GM12878 (cell line): ENCODE results near the gene TPPP3. TPM values are rescaled to one million over a fixed set of nuclear protein-coding genes. Genes with fewer than 3 reads are reported as not detected.

Source experiments
- ATAC-seq: fragments of 200-7000 bp; cut with Tn5 transposase; 3 replicates; pipeline ENCODE4 v1.9.1; 2020; ENCODE audit warnings: mild to moderate bottlenecking, moderate library complexity
- BruUV-seq: library from RNA; stranded (reverse); fragments of 400-500 nt; replicated peaks from 2 replicates; lab custom pipeline; 2021; lab: Mats Ljungman, UMichigan
- CTCF ChIA-PET: fragments of 300-600 bp; sonication (Branson Sonifier 250); formaldehyde crosslinking; extraction: SDS; loops from one replicate; lab custom pipeline; 2021; ENCODE audit warnings: inconsistent platforms; lab: Yijun Ruan, JAX
- POLR2A ChIA-PET: fragments of 350-600 bp; formaldehyde crosslinking; extraction: SDS; loops from one replicate; lab custom pipeline; 2021; ENCODE audit warnings: inconsistent platforms; lab: Charles Lee
- RAD21 ChIA-PET: fragments of 300-600 bp; sonication (Branson Sonifier 250); formaldehyde crosslinking; loops from one replicate; lab custom pipeline; 2023; ENCODE audit warnings: antibody characterized with exemption; ENCODE audit not compliant: unreplicated experiment; lab: Charles Lee
- SMC1A ChIA-PET: fragments of 300-600 bp; sonication (Branson Sonifier 250); formaldehyde crosslinking; loops from one replicate; lab custom pipeline; 2023; ENCODE audit not compliant: unreplicated experiment, uncharacterized antibody; lab: Charles Lee
- DNase-seq: peaks from one replicate; pipeline ENCODE4 v3.0.0-alpha.2; 2011; ENCODE audit warnings: low read depth, low spot score
- FAIRE-seq: peaks from 3 replicates; lab custom pipeline; 2011; peaks lifted over from hg19 to GRCh38; lab: Jason Lieb, UNC
- H2AFZ ChIP-seq: 2 replicates; pipeline ENCODE4 v1.6.0; 2011; ENCODE audit warnings: low read depth, low read length, control low read depth; ENCODE audit not compliant: control insufficient read depth
- H3K27ac ChIP-seq: 2 replicates; pipeline ENCODE4 v1.5.1; 2011; ENCODE audit warnings: control low read depth; ENCODE audit not compliant: control insufficient read depth, insufficient read depth
- H3K27me3 ChIP-seq, 2 experiments: replicated peaks in 1 of 2; 2 replicates each; pipeline versions ENCODE4 v1.6.0 to v1.6.1; 2011; ENCODE audit warnings: low read length in 1 of 2; ENCODE audit not compliant: control insufficient read depth in 2 of 2, insufficient read depth in 2 of 2
- H3K36me3 ChIP-seq, 2 experiments: 2 replicates each; pipeline ENCODE4 v1.5.1; 2011; ENCODE audit warnings: low read length in 1 of 2; ENCODE audit not compliant: control insufficient read depth in 2 of 2, insufficient read depth in 2 of 2
- H3K4me1 ChIP-seq: 2 replicates; pipeline ENCODE4 v1.6.1; 2011; ENCODE audit warnings: mild to moderate bottlenecking, low read length, moderate library complexity, mixed read lengths; ENCODE audit not compliant: control insufficient read depth, insufficient read depth
- H3K4me2 ChIP-seq: 2 replicates; pipeline ENCODE4 v1.6.0; 2011; ENCODE audit warnings: control low read depth; ENCODE audit not compliant: control insufficient read depth, insufficient read depth
- H3K4me3 ChIP-seq: fragments of 200-600 bp; sonication (generic); 2 replicates; pipeline ENCODE4 v1.5.1; 2016
- H3K79me2 ChIP-seq: 2 replicates; pipeline ENCODE4 v1.6.0; 2011; ENCODE audit warnings: low read length; ENCODE audit not compliant: control insufficient read depth, insufficient read depth
- H3K9ac ChIP-seq: 2 replicates; pipeline ENCODE4 v1.8.0; 2011; ENCODE audit warnings: low read length, control low read depth, mixed read lengths; ENCODE audit not compliant: control insufficient read depth, insufficient read depth
- H3K9me3 ChIP-seq: replicated peaks from 3 replicates; pipeline ENCODE4 v1.5.1; 2011; ENCODE audit warnings: mild to moderate bottlenecking, low read length; ENCODE audit not compliant: control insufficient read depth, insufficient read depth
- H4K20me1 ChIP-seq: 2 replicates; pipeline ENCODE4 v1.6.0; 2011; ENCODE audit not compliant: control insufficient read depth, insufficient read depth
- EP300 ChIP-seq, 2 experiments: fragments of 150-350 bp in 1 of 2; IDR thresholded peaks; 2 replicates each; pipeline ENCODE4 v1.6.1; 2011 to 2012; ENCODE audit warnings: low read depth in 2 of 2, low read length in 2 of 2, borderline replicate concordance in 1 of 2, improper control_type of control experiment in 1 of 2, inconsistent platforms in 1 of 2; ENCODE audit not compliant: control insufficient read depth in 1 of 2
- FOXK2 ChIP-seq: fragments of 450-650 bp; IDR thresholded peaks from 2 replicates; pipeline ENCODE4 v1.6.1; 2017; ENCODE audit warnings: mild to moderate bottlenecking, moderate library complexity
- IRF4 ChIP-seq: IDR thresholded peaks from 2 replicates; pipeline ENCODE4 v1.6.1; 2011; ENCODE audit warnings: low read depth, low read length
- KAT2A ChIP-seq: conservative IDR thresholded peaks from 2 replicates; pipeline ENCODE4 v1.6.1; 2011; ENCODE audit warnings: low read depth, low read length; ENCODE audit not compliant: control insufficient read depth
- KLF5 ChIP-seq: fragments of 450-650 bp; IDR thresholded peaks from 2 replicates; pipeline ENCODE4 v1.6.1; 2014; ENCODE audit warnings: mild to moderate bottlenecking; ENCODE audit not compliant: partially characterized antibody
- TCF12 ChIP-seq: IDR thresholded peaks from 2 replicates; pipeline ENCODE4 v1.6.1; 2011; ENCODE audit warnings: low read depth, mild to moderate bottlenecking, low read length
- WGBS: methylation state at CpG from one replicate; pipeline ENCODE4 v1.1.6; 2016; ENCODE audit warnings: low lambda C conversion rate; ENCODE audit not compliant: insufficient replicate concordance, insufficient coverage; ENCODE audit errors: missing lambda C conversion rate; 5-methylcytosine and 5-hydroxymethylcytosine counted together
- in situ Hi-C: fragments of 300-500 bp; cut with MboI; formaldehyde crosslinking; loops from 9 replicates; pipeline ENCODE4 v1.14.3; 2018; ENCODE audit warnings: mixed read lengths
- intact Hi-C: fragments of 100-400 bp; cut with micrococcal nuclease; formaldehyde crosslinking; loops from one replicate; pipeline ENCODE4 v1.14.2; 2022; ENCODE audit not compliant: unreplicated experiment
- polyA plus RNA-seq, 11 experiments: library from polyadenylated mRNA; depleted of rRNA in 4 of 11; unstranded in 6 of 11; stranded (reverse) in 5 of 11; fragments of >200 nt; fragmentation: Nextera tagmentation in 4 of 11; fragmentation: Illumina TruSeq in 1 of 11; extraction: Ambion mirVana in 4 of 11; extraction: Trizol in 1 of 11; gene quantifications; 1 replicate in 1 of 11; 2 replicates in 10 of 11; pipeline versions ENCODE4 v1.2.1 to v1.2.3, GENCODE V29; 2011 to 2016; ENCODE audit warnings: inconsistent platforms in 2 of 11, missing spikeins in 2 of 11, low read depth in 1 of 11
- total RNA-seq, 4 experiments: library from RNA; depleted of rRNA in 3 of 4; stranded (reverse); fragments of >200 nt in 3 of 4; fragmentation: Illumina TruSeq in 1 of 4; extraction: Trizol in 1 of 4; gene quantifications; 2 replicates each; pipeline versions ENCODE4 v1.2.1 to v1.2.3, GENCODE V29; 2013 to 2021

Gene TPPP3
- total and polyA plus RNA-seq, 10 of the 15 experiments (the other 5 are each of a cell fraction or from before 2014, with no cell fraction given) = 0.14 TPM; not detected in 9

- TF ChIP-seq KLF5 (no peak), EP300 (IDR thresholded peaks at IDR 0.05; ENCODE audit: borderline replicate concordance in 1 of 2, control insufficient read depth in 1 of 2, low read depth in 2 of 2, low read length in 2 of 2) (no peak), IRF4 (no peak)
Measured at GRCh38 chr16:67409631-67410030, 16.3 kb upstream of the TPPP3 start (continued).

DNA sequence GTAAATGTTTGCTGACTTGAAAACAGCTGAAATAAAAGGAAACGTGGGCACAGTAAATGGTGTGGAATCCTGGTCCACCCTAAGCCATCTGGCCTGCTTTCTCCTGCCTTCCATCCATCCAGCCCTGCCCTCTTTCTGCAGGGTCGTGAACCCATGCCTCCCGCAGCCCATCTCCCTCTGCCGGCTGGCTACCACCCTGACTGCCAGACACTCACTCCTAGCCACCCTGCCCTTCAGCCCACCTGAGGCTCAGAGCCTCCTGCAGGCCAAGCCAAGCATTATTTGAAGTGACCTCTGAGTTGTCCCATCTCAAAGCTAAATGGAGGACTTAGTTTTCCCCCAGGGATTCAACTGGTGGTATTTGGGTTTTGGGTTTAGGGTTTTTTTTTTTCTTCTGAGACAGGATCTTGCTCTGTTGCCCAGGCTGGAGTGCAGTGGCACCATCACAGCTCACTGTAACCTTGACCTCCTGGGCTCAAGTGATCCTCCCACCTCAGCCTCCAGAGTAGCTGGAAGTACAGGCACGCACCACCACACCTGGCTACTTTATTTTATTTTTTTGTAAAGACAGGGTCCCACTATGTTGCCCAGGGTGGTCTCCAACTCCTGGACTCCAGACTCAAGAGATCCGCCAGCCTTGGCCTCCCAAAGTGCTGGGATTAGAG, 14.6 kb upstream of the TPPP3 start:
- BruUV-seq = no TSS peak

More for the DNA sequence above, 14.6 kb upstream of the TPPP3 start:
- no peaks in the 10 kb centered on the region for H4K20me1 ChIP-seq
- no peak overlapping the region for H3K9ac ChIP-seq
- no peak for DNase-seq
- RAD21 ChIA-PET = interaction anchor here (0.7 to 1.3 kb wide), 2 partner anchors 147 kb away, joined by 3 read pairs; no protein-coding TSS in a partner anchor
- H3K4me2 ChIP-seq = no peak overlapping the region
- POLR2A ChIA-PET = no interaction called here
- CTCF ChIA-PET = interaction anchor here (0.6 to 1.0 kb wide), 4 partner anchors 9 to 63 kb away, joined by 3 read pairs; partner anchors contain the start of gene ZDHHC1
- H3K9me3 ChIP-seq = no peaks in the 10 kb centered on the region
- peak; percentile 56 for ATAC-seq
- in situ Hi-C loops (loop anchor here (25.0 kb wide), 1 partner anchor 421 kb away; the partner anchor contains the start of gene CES4A), intact Hi-C loops (no loop called here)
- no peak for FAIRE-seq
- H3K27ac ChIP-seq = no peak overlapping the region
- H3K4me3 ChIP-seq = no peak overlapping the region
- no peaks in the 10 kb centered on the region; a peak in 1 of 4 replicates for H3K27me3 ChIP-seq
- peaks cover 5% of the 10 kb centered on the region; the same call in 1 of the 2 replicates for H3K4me1 ChIP-seq
- 38% methylated on average over 6 of the region's 6 CpGs for WGBS
- SMC1A ChIA-PET = no interaction called here
- TF ChIP-seq FOXK2 (no peak), TCF12 (no peak), KAT2A (no peak)
- H2AFZ ChIP-seq = no peak overlapping the region
- H3K36me3 ChIP-seq = no peaks in the 10 kb centered on the region
- H3K79me2 ChIP-seq = no peaks in the 10 kb centered on the region
